Measurements from ENCODE around the gene THRB. TPM values are rescaled to one million over a fixed set of nuclear protein-coding genes. Genes with fewer than 3 reads are reported as not detected.

Gene THRB
- total RNA-seq, 1 experiment from 2014 or later, result 13.5 TPM

GRCh38 chr3:24520101-24520495, 25.4 kb upstream of the THRB start:
- Mint-ChIP-seq H3K4me1 (ENCODE audit: low read depth, unreplicated experiment) (peaks cover 47% of the 10 kb centered on the region), H3K36me3 (ENCODE audit: insufficient read depth, unreplicated experiment) (peaks cover 21% of the 10 kb centered on the region), H3K4me3 (ENCODE audit: low read depth, unreplicated experiment) (no peak overlapping the region), H3K9me3 (ENCODE audit: low read depth, unreplicated experiment) (no peaks in the 10 kb centered on the region), H3K27me3 (ENCODE audit: unreplicated experiment) (no peaks in the 10 kb centered on the region), H3K27ac (ENCODE audit: unreplicated experiment) (no peak overlapping the region)
- no peak for DNase-seq
- CTCF ChIA-PET, result interaction anchor here (1.8 kb wide), 1 partner anchor 24 kb away, joined by 8 read pairs; no protein-coding TSS in a partner anchor
- no TSS peak for BruUV-seq (replicated peaks)
- intact Hi-C loops (cut with micrococcal nuclease; ENCODE audit: unreplicated experiment), result loop anchor here (5.0 kb wide), 1 partner anchor 77 kb away; no protein-coding TSS in a partner anchor
- TF ChIP-seq, protein P1, sequence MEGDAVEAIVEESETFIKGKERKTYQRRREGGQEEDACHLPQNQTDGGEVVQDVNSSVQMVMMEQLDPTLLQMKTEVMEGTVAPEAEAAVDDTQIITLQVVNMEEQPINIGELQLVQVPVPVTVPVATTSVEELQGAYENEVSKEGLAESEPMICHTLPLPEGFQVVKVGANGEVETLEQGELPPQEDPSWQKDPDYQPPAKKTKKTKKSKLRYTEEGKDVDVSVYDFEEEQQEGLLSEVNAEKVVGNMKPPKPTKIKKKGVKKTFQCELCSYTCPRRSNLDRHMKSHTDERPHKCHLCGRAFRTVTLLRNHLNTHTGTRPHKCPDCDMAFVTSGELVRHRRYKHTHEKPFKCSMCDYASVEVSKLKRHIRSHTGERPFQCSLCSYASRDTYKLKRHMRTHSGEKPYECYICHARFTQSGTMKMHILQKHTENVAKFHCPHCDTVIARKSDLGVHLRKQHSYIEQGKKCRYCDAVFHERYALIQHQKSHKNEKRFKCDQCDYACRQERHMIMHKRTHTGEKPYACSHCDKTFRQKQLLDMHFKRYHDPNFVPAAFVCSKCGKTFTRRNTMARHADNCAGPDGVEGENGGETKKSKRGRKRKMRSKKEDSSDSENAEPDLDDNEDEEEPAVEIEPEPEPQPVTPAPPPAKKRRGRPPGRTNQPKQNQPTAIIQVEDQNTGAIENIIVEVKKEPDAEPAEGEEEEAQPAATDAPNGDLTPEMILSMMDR (IDR thresholded peaks at IDR 0.05; ENCODE audit: unreplicated experiment), result no peak

GRCh38 chr3:24519368-24520100, 24.9 kb upstream of the THRB start:
- H3K4me1 Mint-ChIP-seq (ENCODE audit: low read depth, unreplicated experiment), result peaks cover 44% of the 10 kb centered on the region
- TF ChIP-seq, protein P1 (IDR thresholded peaks at IDR 0.05; ENCODE audit: unreplicated experiment), result no peak
- H3K9me3 Mint-ChIP-seq (ENCODE audit: low read depth, unreplicated experiment), result no peaks in the 10 kb centered on the region
- BruUV-seq (replicated peaks), result no TSS peak
- intact Hi-C loops (cut with micrococcal nuclease; ENCODE audit: unreplicated experiment), result loop anchor here (5.0 kb wide), 1 partner anchor 78 kb away; no protein-coding TSS in a partner anchor
- peaks cover 21% of the 10 kb centered on the region for H3K36me3 Mint-ChIP-seq (ENCODE audit: insufficient read depth, unreplicated experiment)
- DNase-seq, result no peak
- CTCF ChIA-PET, result no interaction called here
- H3K27me3 Mint-ChIP-seq (ENCODE audit: unreplicated experiment), result no peaks in the 10 kb centered on the region
- H3K4me3 Mint-ChIP-seq (ENCODE audit: low read depth, unreplicated experiment), result no peak overlapping the region
- no peak overlapping the region for H3K27ac Mint-ChIP-seq (ENCODE audit: unreplicated experiment)

DNA sequence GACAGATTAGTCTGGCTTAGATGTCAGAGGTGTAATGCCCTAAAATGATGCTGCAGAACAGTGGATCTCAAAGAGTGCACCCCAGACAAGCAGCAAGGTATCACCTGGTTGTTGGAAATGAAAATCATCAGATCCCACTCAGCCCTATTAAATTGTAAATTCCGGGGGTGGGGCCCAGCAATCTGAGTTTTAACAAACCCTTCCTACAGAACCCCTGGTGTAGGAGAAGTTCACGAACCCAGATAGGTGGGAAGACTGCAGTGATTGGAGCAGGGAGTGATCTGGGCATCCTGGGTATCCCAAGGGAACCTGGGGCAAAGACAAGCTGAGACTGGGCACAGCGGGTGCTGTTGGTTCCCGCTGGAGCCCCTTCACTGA, 24.3 kb upstream of the THRB start:
- no TSS peak for BruUV-seq (replicated peaks)
- intact Hi-C loops (cut with micrococcal nuclease; ENCODE audit: unreplicated experiment), result no loop called here

GRCh38 chr3:24514119-24514518, 19.5 kb upstream of the THRB start:
- intact Hi-C loops (cut with micrococcal nuclease; ENCODE audit: unreplicated experiment), result no loop called here
- peaks cover 32% of the 10 kb centered on the region for H3K4me1 Mint-ChIP-seq (ENCODE audit: low read depth, unreplicated experiment)
- no peak for DNase-seq
- H3K9me3 Mint-ChIP-seq (ENCODE audit: low read depth, unreplicated experiment), result peaks cover 2% of the 10 kb centered on the region
- no peaks in the 10 kb centered on the region for H3K27me3 Mint-ChIP-seq (ENCODE audit: unreplicated experiment)
- CTCF ChIA-PET, result no interaction called here
- BruUV-seq (replicated peaks), result no TSS peak
- no peak overlapping the region for H3K4me3 Mint-ChIP-seq (ENCODE audit: low read depth, unreplicated experiment)
- TF ChIP-seq, protein P1 (IDR thresholded peaks at IDR 0.05; ENCODE audit: unreplicated experiment), result no peak
- H3K36me3 Mint-ChIP-seq (ENCODE audit: insufficient read depth, unreplicated experiment), result peaks cover 4% of the 10 kb centered on the region
- no peak overlapping the region for H3K27ac Mint-ChIP-seq (ENCODE audit: unreplicated experiment)

More for the DNA sequence above, 24.3 kb upstream of the THRB start:
- no peak overlapping the region for H3K27ac Mint-ChIP-seq (ENCODE audit: unreplicated experiment)
- no peak overlapping the region for H3K4me3 Mint-ChIP-seq (ENCODE audit: low read depth, unreplicated experiment)
- CTCF ChIA-PET, result no interaction called here
- H3K4me1 Mint-ChIP-seq (ENCODE audit: low read depth, unreplicated experiment), result peaks cover 39% of the 10 kb centered on the region
- H3K36me3 Mint-ChIP-seq (ENCODE audit: insufficient read depth, unreplicated experiment), result peaks cover 21% of the 10 kb centered on the region
- TF ChIP-seq, protein P1 (IDR thresholded peaks at IDR 0.05; ENCODE audit: unreplicated experiment), result no peak
- H3K9me3 Mint-ChIP-seq (ENCODE audit: low read depth, unreplicated experiment), result no peaks in the 10 kb centered on the region
- no peaks in the 10 kb centered on the region for H3K27me3 Mint-ChIP-seq (ENCODE audit: unreplicated experiment)
- no peak for DNase-seq

Data from Calu3 (cell line).